Measurements from ENCODE around the gene KMT2B. TPM values are rescaled to one million over a fixed set of nuclear protein-coding genes. Genes with fewer than 3 reads are reported as not detected.
A peak's percentile ranks its signal among the peaks of the same experiment; 100 is the strongest.

The KMT2B gene
- total RNA-seq, 4 donors from 2014 or later = 5.0 to 60.8 (median 16.8) TPM

DNA sequence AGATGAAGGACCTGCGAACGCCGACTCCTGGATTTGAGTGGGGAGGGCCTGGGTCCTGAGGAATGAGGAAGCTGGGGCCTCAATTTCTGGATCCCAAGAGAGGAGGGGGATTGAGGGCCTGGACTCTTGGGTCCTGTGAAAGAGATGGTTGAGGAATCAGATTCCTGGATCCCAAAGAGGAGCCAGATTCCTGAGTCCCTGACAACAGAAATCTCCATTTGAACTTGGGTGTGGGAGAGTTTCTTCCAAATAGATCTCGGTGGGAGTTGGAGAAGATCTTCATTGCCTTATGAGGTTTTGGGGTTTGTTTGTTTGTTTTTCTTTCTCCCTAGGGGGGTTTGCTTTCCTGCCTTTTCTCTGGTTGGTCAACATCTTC is 28.3 kb downstream of the KMT2B start:
- peaks cover 6 to 23% of the 10 kb centered on the region in 2 donors for H3K4me1 ChIP-seq
- H3K27ac ChIP-seq = peak overlapping the region; percentile 100
- no peaks in the 10 kb centered on the region for H3K27me3 ChIP-seq
- DNase-seq = no peak
- TF ChIP-seq, protein P1, sequence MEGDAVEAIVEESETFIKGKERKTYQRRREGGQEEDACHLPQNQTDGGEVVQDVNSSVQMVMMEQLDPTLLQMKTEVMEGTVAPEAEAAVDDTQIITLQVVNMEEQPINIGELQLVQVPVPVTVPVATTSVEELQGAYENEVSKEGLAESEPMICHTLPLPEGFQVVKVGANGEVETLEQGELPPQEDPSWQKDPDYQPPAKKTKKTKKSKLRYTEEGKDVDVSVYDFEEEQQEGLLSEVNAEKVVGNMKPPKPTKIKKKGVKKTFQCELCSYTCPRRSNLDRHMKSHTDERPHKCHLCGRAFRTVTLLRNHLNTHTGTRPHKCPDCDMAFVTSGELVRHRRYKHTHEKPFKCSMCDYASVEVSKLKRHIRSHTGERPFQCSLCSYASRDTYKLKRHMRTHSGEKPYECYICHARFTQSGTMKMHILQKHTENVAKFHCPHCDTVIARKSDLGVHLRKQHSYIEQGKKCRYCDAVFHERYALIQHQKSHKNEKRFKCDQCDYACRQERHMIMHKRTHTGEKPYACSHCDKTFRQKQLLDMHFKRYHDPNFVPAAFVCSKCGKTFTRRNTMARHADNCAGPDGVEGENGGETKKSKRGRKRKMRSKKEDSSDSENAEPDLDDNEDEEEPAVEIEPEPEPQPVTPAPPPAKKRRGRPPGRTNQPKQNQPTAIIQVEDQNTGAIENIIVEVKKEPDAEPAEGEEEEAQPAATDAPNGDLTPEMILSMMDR (IDR thresholded peaks at IDR 0.05) = no peak
- no peak for TF ChIP-seq POLR2A (IDR thresholded peaks at IDR 0.05)
- peak overlapping the region; percentile 92 to 100 for H3K4me3 ChIP-seq
- H3K36me3 ChIP-seq = no peaks in the 10 kb centered on the region
- intact Hi-C loops (cut with DNase I; ENCODE audit: low total_unique reads) = no loop called here
- no peaks in the 10 kb centered on the region for H3K9me3 ChIP-seq

DNA sequence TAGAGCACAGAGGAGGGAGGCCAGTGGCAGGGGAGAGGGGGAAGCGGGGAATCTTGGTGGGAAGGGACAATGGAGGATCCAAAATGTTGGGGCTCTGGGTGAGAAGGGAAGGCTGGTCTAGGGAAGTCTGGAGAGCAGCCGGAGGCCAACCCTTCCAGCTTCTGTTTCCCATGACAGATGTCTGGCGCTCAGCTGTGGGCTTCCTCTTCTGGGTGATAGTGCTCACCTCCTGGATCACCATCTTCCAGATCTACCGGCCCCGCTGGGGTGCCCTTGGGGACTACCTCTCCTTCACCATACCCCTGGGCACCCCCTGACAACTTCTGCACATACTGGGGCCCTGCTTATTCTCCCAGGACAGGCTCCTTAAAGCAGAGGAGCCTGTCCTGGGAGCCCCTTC is 28.7 kb downstream of the KMT2B start:
- Histone ChIP-seq H3K4me3 (peak overlapping the region in 1 of 2 donors; percentile 92), H3K4me1 (peaks cover 6 to 23% of the 10 kb centered on the region in 2 donors), H3K9me3 (no peaks in the 10 kb centered on the region), H3K27ac (peak overlapping the region in 1 of 2 donors; percentile 100), H3K36me3 (no peaks in the 10 kb centered on the region), H3K27me3 (no peaks in the 10 kb centered on the region)
- TF ChIP-seq POLR2A (IDR thresholded peaks at IDR 0.05) = no peak
- TF ChIP-seq, protein P1 (IDR thresholded peaks at IDR 0.05) = no peak
- intact Hi-C loops (cut with DNase I; ENCODE audit: low total_unique reads) = no loop called here
- no peak for DNase-seq

DNA sequence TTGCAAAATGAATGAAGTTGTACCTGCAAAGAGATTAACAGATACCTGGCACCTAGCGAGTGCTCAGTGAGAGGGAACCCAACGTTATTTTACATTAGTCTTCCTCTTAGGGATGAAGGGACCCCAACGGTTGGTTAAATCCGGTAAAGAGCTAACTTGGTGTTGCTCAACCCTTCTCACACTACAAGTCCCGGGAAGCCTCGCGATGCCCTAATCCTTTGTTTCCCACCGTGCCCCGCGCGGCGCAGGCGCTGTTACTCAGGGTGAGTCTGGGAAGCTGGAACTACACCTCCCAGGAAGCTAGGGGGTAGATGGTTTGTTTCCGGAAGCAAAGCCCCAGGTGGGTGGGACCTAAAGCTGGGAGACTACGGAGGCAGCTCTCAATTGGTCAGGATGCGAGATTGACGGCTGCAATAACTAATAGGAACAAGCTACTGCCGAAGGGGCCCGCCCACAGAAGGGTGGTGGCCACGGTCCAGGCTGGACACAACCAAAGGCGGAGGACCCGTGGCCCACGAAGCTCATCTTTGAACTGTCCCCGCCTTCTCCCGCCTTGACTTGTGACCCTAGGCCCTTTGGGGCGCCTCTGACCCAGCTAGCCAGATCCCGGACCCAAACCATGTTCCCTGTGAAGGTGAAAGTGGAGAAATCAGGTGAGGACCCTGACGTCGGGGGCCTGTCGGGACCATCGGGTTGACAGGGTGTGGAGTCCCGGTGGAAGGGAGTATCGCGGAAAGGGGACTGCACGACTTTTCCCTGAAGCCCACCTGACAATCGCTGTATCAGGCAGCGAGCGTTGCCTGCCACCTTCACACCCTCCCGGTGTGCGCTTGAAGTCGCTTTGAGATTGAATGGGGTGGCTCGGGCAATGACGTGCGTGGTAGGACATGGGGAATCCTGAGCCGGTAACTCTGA is 30.6 kb downstream of the KMT2B start, which contains the start of gene LIN37:
TSS of gene LIN37 (plus strand) at position 471 of the 915 bp plus-strand sequence. CDS start at position 620, 149 bp downstream.
- peaks cover 6 to 23% of the 10 kb centered on the region in 2 donors for H3K4me1 ChIP-seq
- intact Hi-C loops (cut with DNase I; ENCODE audit: low total_unique reads) = no loop called here

DNA sequence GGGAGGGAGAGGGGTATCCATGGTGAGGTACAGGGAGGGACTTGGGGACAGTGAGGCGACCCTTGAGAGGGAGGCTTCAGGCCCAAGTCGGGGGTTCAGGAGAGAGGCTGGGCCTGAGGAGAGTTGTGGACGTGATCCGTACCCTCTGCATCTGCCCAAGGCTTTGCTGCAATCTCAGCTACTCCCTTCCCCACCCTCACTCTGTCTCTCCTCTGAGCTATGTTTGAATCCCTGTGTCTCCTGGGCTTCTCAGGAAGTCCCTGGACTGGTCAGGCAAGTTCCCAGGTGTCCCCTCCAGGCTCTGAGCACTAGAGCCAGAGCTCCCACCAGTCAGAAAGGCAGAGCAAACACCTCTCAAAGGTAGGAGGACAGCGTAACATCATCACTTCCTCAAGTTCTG is 32.4 kb downstream of the KMT2B start:
- intact Hi-C loops (cut with DNase I; ENCODE audit: low total_unique reads) = no loop called here
- no peak overlapping the region for H3K4me3 ChIP-seq

More for the DNA sequence above, 30.6 kb downstream of the KMT2B start, which contains the start of gene LIN37:
- DNase-seq = peak; percentile 98 to 100
- Histone ChIP-seq H3K27me3 (no peaks in the 10 kb centered on the region), H3K4me3 (peak within 1 kb of the TSS; percentile 88), H3K27ac (peak within 1 kb of the TSS; percentile 80 to 88), H3K9me3 (no peaks in the 10 kb centered on the region), H3K36me3 (no peaks in the 10 kb centered on the region)
- TF ChIP-seq, protein P1 (IDR thresholded peaks at IDR 0.05) = peak in 2 of 4 experiments; percentile 43 to 50
- peak; percentile 91 to 96 for TF ChIP-seq POLR2A (IDR thresholded peaks at IDR 0.05)

DNA sequence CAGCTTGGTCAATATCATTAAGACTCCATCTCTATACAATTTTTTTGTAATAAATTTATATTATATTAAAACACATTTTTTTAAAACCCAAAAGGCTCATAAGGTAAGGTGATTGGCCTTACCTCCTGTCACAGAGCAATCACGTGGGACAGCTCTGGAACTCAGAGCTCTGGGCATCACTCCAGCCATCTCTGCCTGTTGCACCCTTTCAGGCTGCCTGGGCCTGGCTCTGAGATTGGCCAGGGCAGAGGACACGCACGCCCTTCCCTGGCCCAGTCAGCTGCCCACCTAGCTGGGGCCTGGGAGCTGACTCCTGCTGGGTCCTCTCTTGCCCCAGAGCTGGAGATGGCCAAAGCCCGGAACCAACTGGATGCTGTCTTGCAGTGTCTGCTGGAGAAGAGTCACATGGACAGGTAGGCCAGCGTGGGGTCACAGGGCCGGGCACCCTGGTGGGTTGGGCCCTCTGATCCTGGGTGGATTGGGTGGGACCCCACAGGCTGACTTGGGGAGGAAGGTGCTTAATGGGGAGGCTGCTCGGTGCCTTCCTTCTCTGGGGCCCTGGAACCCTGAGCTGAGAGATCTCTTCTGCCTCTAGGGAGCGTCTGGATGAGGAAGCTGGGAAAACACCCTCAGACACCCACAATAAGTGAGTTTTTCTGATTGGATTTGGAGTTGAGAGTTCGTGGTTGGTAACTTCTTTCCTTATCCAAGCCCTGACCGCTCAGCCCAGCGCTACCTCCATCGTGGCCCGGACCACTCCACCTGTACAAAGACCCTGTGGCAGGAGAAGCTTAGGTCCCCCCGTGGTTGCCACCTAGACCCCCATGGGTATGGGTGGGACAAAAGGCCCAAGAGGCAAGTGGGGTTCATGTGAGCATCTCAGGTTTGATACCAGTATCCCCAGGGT is 34.3 kb downstream of the KMT2B start:
- Histone ChIP-seq H3K36me3 (no peaks in the 10 kb centered on the region), H3K4me1 (peaks cover 0 to 19% of the 10 kb centered on the region in 2 donors), H3K9me3 (no peaks in the 10 kb centered on the region), H3K27me3 (no peaks in the 10 kb centered on the region), H3K27ac (no peak overlapping the region), H3K4me3 (no peak overlapping the region)
- intact Hi-C loops (cut with DNase I; ENCODE audit: low total_unique reads) = no loop called here
- no peak for DNase-seq
- TF ChIP-seq, protein P1 (IDR thresholded peaks at IDR 0.05) = no peak
- no peak for TF ChIP-seq POLR2A (IDR thresholded peaks at IDR 0.05)

More for the DNA sequence above, 32.4 kb downstream of the KMT2B start:
- TF ChIP-seq POLR2A (IDR thresholded peaks at IDR 0.05) = no peak
- H3K9me3 ChIP-seq = no peaks in the 10 kb centered on the region
- no peak for DNase-seq
- no peaks in the 10 kb centered on the region for H3K36me3 ChIP-seq
- peaks cover 6 to 31% of the 10 kb centered on the region in 2 donors for H3K4me1 ChIP-seq
- no peaks in the 10 kb centered on the region for H3K27me3 ChIP-seq
- no peak overlapping the region for H3K27ac ChIP-seq

Measured in uterus (tissue), 4 donors.